ENCODE data around the gene DACT1. TPM values are rescaled to one million over a fixed set of nuclear protein-coding genes. Genes with fewer than 3 reads are reported as not detected.

Gene DACT1
- total RNA-seq, 1 donor from 2014 or later: 3.4 TPM

- no peak for DNase-seq (ENCODE audit: low read depth)
- no peak for TF ChIP-seq CTCF (conservative IDR thresholded peaks at IDR 0.05; ENCODE audit: low read depth, low read length)
- H3K4me3 ChIP-seq (ENCODE audit: low read depth, low read length): no peak overlapping the region
Measured at GRCh38 chr14:58687232-58687795, 49.6 kb downstream of the DACT1 start.

GRCh38 chr14:58690801-58691516 is 53.2 kb downstream of the DACT1 start:
- no peak for DNase-seq (ENCODE audit: low read depth)
- no peak overlapping the region for H3K4me3 ChIP-seq (ENCODE audit: low read depth, low read length)
- TF ChIP-seq CTCF (conservative IDR thresholded peaks at IDR 0.05; ENCODE audit: low read depth, low read length): no peak

DNA sequence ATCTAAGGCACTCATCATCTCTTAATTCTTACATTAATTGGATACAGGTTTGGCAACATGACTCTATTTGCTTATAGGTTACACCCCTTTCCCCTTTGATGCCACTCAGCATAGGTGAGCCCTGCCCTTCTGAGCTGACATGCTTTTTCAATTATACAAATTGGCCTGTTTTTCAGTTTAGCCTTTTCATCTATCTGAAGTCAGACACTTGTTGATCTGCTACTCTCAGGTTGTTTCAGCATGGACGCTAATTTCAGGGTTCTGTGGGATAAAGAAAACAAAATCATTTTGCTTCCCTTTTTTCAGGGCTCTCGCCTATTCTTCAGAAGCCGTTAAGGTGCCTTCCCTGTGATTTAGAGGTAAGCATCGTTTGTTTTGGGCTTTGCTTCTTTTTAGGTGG is 55.3 kb downstream of the DACT1 start:
- no peak overlapping the region for H3K4me3 ChIP-seq (ENCODE audit: low read depth, low read length)
- no peak for DNase-seq (ENCODE audit: low read depth)
- no peak for TF ChIP-seq CTCF (conservative IDR thresholded peaks at IDR 0.05; ENCODE audit: low read depth, low read length)

DNA sequence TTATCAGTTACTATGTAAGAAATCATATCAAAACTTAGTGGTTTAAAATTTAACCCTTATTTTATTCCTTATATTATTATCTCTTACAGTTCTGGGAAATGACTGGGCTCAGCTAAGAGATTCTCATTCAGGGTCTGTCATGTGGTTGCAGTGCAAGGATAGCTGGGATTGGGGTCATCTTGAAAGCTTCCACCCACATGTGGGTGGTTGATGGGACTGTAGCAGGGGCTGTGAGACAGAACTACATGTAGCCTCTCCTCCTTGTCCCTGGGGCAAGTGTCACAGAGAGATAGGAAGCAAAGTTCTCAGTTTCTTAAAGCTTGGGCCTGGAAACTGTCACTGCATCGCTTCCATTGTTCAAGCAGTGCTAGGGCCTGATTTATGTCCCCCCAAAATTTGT is 57.8 kb downstream of the DACT1 start:
- no peak overlapping the region for H3K4me3 ChIP-seq (ENCODE audit: low read depth, low read length)
- TF ChIP-seq CTCF (conservative IDR thresholded peaks at IDR 0.05; ENCODE audit: low read depth, low read length): no peak
- no peak for DNase-seq (ENCODE audit: low read depth)

- TF ChIP-seq CTCF (conservative IDR thresholded peaks at IDR 0.05; ENCODE audit: low read depth, low read length): no peak
- H3K4me3 ChIP-seq (ENCODE audit: low read depth, low read length): no peak overlapping the region
- DNase-seq (ENCODE audit: low read depth): no peak
Measured at GRCh38 chr14:58697266-58697929, 59.6 kb downstream of the DACT1 start.

Other genes with a start within 250 kb of the DACT1 start
- not detected in 2 replicates for gene TOMM20L, start 242.0 kb upstream of the DACT1 start, total RNA-seq
- 61.6 and 69.5 TPM in 2 replicates for gene TIMM9, start 210.4 kb upstream of the DACT1 start, total RNA-seq
- 11.2 and 18.5 TPM in 2 replicates for gene KIAA0586, start 210.2 kb upstream of the DACT1 start, total RNA-seq

Measured in epithelial cell of proximal tubule (primary cell).